WTC11 (cell line): ENCODE data around the gene FOXK1. TPM values are rescaled to one million over a fixed set of nuclear protein-coding genes. Genes with fewer than 3 reads are reported as not detected.

Experiments used
- ATAC-seq: fragments of 200-7000 bp; cut with Tn5 transposase; 2 replicates; pipeline ENCODE4 v1.10.0; 2021; ENCODE audit warnings: mild to moderate bottlenecking, moderate library complexity
- CTCF ChIA-PET: fragments of 300-600 bp; sonication (Branson Sonifier 250); formaldehyde crosslinking; loops from one replicate; lab custom pipeline; 2021; ENCODE audit warnings: antibody characterized with exemption; lab: Charles Lee
- POLR2A ChIA-PET: fragments of 350-600 bp; sonication (Branson Sonifier 250); formaldehyde crosslinking; loops from one replicate; lab custom pipeline; 2021; ENCODE audit warnings: antibody characterized with exemption; lab: Charles Lee
- DNase-seq: peaks from one replicate; pipeline ENCODE4 v3.0.0; 2021; ENCODE audit warnings: low spot score
- H3K27ac Mint-ChIP-seq: 2 replicates; pipeline ENCODE4 v1.8.0; 2021; ENCODE audit warnings: mixed read lengths
- H3K27me3 Mint-ChIP-seq: 2 replicates; pipeline ENCODE4 v1.8.0; 2021; ENCODE audit warnings: low read depth, mild to moderate bottlenecking, moderate library complexity, mixed read lengths
- H3K36me3 Mint-ChIP-seq: 2 replicates; pipeline ENCODE4 v1.8.0; 2021; ENCODE audit warnings: mixed read lengths
- H3K4me1 Mint-ChIP-seq: 2 replicates; pipeline ENCODE4 v1.8.0; 2022; ENCODE audit warnings: mixed read lengths
- H3K4me3 Mint-ChIP-seq: 2 replicates; pipeline ENCODE4 v1.8.0; 2021; ENCODE audit warnings: mild to moderate bottlenecking, moderate library complexity, mixed read lengths
- H3K9me3 Mint-ChIP-seq: 2 replicates; pipeline ENCODE4 v1.8.0; 2021; ENCODE audit warnings: mixed read lengths
- CBFB ChIP-seq: sonication (generic); formaldehyde crosslinking; IDR thresholded peaks from 2 replicates; pipeline ENCODE4 v1.8.1; 2022; ENCODE audit warnings: mild to moderate bottlenecking, low read depth, missing genetic modification reagents
- ELF4 ChIP-seq: sonication (generic); formaldehyde crosslinking; IDR thresholded peaks from 2 replicates; pipeline ENCODE4 v1.8.1; 2022; ENCODE audit warnings: low read depth, mild to moderate bottlenecking, moderate library complexity, missing genetic modification reagents
- JUN ChIP-seq: sonication (generic); formaldehyde crosslinking; IDR thresholded peaks from 2 replicates; pipeline ENCODE4 v1.8.0; 2023; ENCODE audit warnings: mild to moderate bottlenecking, missing genetic modification reagents
- MYBL2 ChIP-seq: sonication (generic); formaldehyde crosslinking; IDR thresholded peaks from 2 replicates; pipeline ENCODE4 v1.8.1; 2023; ENCODE audit warnings: mild to moderate bottlenecking, moderate library complexity, missing genetic modification reagents
- NFE2L1 ChIP-seq: sonication (generic); formaldehyde crosslinking; IDR thresholded peaks from 2 replicates; pipeline ENCODE4 v1.8.1; 2023; ENCODE audit warnings: missing genetic modification reagents
- NFYB ChIP-seq: sonication (generic); formaldehyde crosslinking; conservative IDR thresholded peaks from 2 replicates; pipeline ENCODE4 v1.8.0; 2022; ENCODE audit warnings: low read depth, missing genetic modification reagents
- NR1H2 ChIP-seq: sonication (generic); formaldehyde crosslinking; IDR thresholded peaks from 2 replicates; pipeline ENCODE4 v1.9.0; 2021; ENCODE audit warnings: mild to moderate bottlenecking, moderate library complexity, missing genetic modification reagents
- NR3C1 ChIP-seq: sonication (generic); formaldehyde crosslinking; conservative IDR thresholded peaks from 2 replicates; pipeline ENCODE4 v1.8.1; 2023; ENCODE audit warnings: low read depth, mild to moderate bottlenecking, missing genetic modification reagents
- SMAD3 ChIP-seq: sonication (generic); formaldehyde crosslinking; IDR thresholded peaks from 2 replicates; pipeline ENCODE4 v1.8.0; 2022; ENCODE audit warnings: missing genetic modification reagents, mild to moderate bottlenecking, borderline replicate concordance
- SOX15 ChIP-seq: fragments of 250-450 bp; sonication (Bioruptor Pico); IDR thresholded peaks from 2 replicates; pipeline ENCODE4 v1.9.0; 2021; ENCODE audit warnings: mild to moderate bottlenecking
- TEAD4 ChIP-seq: sonication (generic); formaldehyde crosslinking; IDR thresholded peaks from 2 replicates; pipeline ENCODE4 v1.8.0; 2022; ENCODE audit warnings: mild to moderate bottlenecking, missing genetic modification reagents
- ZNF138 ChIP-seq: sonication (generic); formaldehyde crosslinking; conservative IDR thresholded peaks from 2 replicates; pipeline ENCODE4 v1.8.1; 2022; ENCODE audit warnings: mild to moderate bottlenecking, moderate library complexity, missing genetic modification reagents
- total RNA-seq: library from RNA; stranded (reverse); gene quantifications from 3 replicates; pipeline ENCODE4 v1.2.3, GENCODE V29; 2021
- TF ChIP-seq, protein P1 (sequence below): sonication (generic); formaldehyde crosslinking; IDR thresholded peaks from 2 replicates; pipeline ENCODE4 v1.8.1; 2022; ENCODE audit warnings: low read depth, missing genetic modification reagents, borderline replicate concordance
- TF ChIP-seq, protein P2 (sequence below): sonication (generic); formaldehyde crosslinking; IDR thresholded peaks from 2 replicates; pipeline ENCODE4 v1.8.1; 2023; ENCODE audit warnings: mild to moderate bottlenecking, missing genetic modification reagents, moderate library complexity
- TF ChIP-seq, protein P3 (sequence below): sonication (generic); formaldehyde crosslinking; IDR thresholded peaks from 2 replicates; pipeline ENCODE4 v1.8.1; 2022; ENCODE audit warnings: mild to moderate bottlenecking, missing genetic modification reagents, moderate library complexity, borderline replicate concordance
- TF ChIP-seq, protein P4 (sequence below): sonication (generic); formaldehyde crosslinking; IDR thresholded peaks from 2 replicates; pipeline ENCODE4 v1.8.1; 2023; ENCODE audit warnings: mild to moderate bottlenecking, missing genetic modification reagents
- TF ChIP-seq, protein P5 (sequence below): sonication (generic); formaldehyde crosslinking; IDR thresholded peaks from 2 replicates; pipeline ENCODE4 v1.8.1; 2022; ENCODE audit warnings: low read depth, mild to moderate bottlenecking, moderate library complexity, missing genetic modification reagents, borderline replicate concordance
- TF ChIP-seq, protein P6 (sequence below): fragments of 250-450 bp; sonication (Bioruptor Pico); IDR thresholded peaks from 2 replicates; pipeline ENCODE4 v1.9.0; 2021; ENCODE audit warnings: mild to moderate bottlenecking, borderline replicate concordance
- TF ChIP-seq, protein P7 (sequence below): sonication (generic); formaldehyde crosslinking; IDR thresholded peaks from 2 replicates; pipeline ENCODE4 v1.8.1; 2022; ENCODE audit warnings: mild to moderate bottlenecking, moderate library complexity, missing genetic modification reagents

FOXK1 gene
- total RNA-seq, 1 experiment from 2014 or later, result 21.9 TPM

DNA sequence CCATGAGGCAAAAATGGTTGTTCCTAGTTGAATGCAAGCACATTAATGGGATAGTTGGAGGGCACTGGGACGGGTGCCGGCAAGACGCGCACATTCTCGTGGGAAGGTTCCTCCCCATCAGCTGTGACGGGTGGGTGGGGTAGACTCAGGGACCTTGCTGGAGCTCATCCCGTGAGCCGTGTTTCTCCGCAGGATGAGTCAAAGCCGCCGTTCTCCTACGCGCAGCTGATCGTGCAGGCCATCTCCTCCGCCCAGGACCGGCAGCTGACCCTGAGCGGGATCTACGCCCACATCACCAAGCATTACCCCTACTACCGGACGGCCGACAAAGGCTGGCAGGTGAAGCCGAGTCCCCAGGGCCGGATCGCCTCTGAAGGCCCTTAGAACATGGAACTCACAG lies 73.0 kb downstream of the FOXK1 start (continued):
- TF ChIP-seq, protein P1, sequence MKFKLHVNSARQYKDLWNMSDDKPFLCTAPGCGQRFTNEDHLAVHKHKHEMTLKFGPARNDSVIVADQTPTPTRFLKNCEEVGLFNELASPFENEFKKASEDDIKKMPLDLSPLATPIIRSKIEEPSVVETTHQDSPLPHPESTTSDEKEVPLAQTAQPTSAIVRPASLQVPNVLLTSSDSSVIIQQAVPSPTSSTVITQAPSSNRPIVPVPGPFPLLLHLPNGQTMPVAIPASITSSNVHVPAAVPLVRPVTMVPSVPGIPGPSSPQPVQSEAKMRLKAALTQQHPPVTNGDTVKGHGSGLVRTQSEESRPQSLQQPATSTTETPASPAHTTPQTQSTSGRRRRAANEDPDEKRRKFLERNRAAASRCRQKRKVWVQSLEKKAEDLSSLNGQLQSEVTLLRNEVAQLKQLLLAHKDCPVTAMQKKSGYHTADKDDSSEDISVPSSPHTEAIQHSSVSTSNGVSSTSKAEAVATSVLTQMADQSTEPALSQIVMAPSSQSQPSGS (CRISPR knock-in tag), result no peak
- TF ChIP-seq, protein P2, sequence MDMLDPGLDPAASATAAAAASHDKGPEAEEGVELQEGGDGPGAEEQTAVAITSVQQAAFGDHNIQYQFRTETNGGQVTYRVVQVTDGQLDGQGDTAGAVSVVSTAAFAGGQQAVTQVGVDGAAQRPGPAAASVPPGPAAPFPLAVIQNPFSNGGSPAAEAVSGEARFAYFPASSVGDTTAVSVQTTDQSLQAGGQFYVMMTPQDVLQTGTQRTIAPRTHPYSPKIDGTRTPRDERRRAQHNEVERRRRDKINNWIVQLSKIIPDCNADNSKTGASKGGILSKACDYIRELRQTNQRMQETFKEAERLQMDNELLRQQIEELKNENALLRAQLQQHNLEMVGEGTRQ (CRISPR knock-in tag), result no peak
- TF ChIP-seq, protein P3, sequence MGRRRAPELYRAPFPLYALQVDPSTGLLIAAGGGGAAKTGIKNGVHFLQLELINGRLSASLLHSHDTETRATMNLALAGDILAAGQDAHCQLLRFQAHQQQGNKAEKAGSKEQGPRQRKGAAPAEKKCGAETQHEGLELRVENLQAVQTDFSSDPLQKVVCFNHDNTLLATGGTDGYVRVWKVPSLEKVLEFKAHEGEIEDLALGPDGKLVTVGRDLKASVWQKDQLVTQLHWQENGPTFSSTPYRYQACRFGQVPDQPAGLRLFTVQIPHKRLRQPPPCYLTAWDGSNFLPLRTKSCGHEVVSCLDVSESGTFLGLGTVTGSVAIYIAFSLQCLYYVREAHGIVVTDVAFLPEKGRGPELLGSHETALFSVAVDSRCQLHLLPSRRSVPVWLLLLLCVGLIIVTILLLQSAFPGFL (CRISPR knock-in tag), result no peak
- TF ChIP-seq NR3C1 (CRISPR knock-in tag) (no peak), NFYB (CRISPR knock-in tag) (no peak), SOX15 (CRISPR knock-in tag) (no peak), MYBL2 (CRISPR knock-in tag) (no peak), CBFB (no peak), ELF4 (CRISPR knock-in tag) (no peak)
- TF ChIP-seq, protein P4, sequence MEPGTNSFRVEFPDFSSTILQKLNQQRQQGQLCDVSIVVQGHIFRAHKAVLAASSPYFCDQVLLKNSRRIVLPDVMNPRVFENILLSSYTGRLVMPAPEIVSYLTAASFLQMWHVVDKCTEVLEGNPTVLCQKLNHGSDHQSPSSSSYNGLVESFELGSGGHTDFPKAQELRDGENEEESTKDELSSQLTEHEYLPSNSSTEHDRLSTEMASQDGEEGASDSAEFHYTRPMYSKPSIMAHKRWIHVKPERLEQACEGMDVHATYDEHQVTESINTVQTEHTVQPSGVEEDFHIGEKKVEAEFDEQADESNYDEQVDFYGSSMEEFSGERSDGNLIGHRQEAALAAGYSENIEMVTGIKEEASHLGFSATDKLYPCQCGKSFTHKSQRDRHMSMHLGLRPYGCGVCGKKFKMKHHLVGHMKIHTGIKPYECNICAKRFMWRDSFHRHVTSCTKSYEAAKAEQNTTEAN (CRISPR knock-in tag), result no peak
- TF ChIP-seq, protein P5, sequence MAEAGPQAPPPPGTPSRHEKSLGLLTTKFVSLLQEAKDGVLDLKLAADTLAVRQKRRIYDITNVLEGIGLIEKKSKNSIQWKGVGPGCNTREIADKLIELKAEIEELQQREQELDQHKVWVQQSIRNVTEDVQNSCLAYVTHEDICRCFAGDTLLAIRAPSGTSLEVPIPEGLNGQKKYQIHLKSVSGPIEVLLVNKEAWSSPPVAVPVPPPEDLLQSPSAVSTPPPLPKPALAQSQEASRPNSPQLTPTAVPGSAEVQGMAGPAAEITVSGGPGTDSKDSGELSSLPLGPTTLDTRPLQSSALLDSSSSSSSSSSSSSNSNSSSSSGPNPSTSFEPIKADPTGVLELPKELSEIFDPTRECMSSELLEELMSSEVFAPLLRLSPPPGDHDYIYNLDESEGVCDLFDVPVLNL, result no peak

DNA sequence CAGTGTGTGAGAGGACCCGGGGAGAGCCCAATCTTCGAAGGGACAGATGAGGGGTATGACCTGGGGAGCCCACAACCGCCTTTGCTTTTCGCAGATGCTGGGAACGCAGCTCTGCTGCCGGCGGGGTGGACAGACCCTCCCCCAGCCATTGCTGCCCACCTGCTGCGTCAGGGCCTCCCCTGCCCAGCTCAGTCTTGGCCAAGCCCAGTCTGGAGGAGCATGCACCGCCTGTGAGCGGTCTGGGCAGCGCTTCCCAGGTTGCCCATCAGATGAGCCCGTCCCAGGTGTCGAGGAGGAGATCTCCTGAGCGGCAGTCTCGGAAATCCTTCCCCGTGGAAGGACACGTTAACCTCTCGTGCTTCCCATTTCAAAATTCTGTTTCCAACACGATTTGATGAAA lies 76.0 kb downstream of the FOXK1 start:
- Mint-ChIP-seq H3K27me3 (no peaks in the 10 kb centered on the region), H3K4me1 (no peaks in the 10 kb centered on the region), H3K4me3 (no peak overlapping the region), H3K9me3 (no peaks in the 10 kb centered on the region), H3K27ac (no peak overlapping the region), H3K36me3 (peaks cover 18% of the 10 kb centered on the region)
- ChIA-PET CTCF (no interaction called here), POLR2A (no interaction called here)
- DNase-seq, result no peak
- no peak for ATAC-seq
- TF ChIP-seq ZNF138, result no peak
- no peak for TF ChIP-seq TEAD4 (CRISPR knock-in tag)
- no peak for TF ChIP-seq SOX15 (CRISPR knock-in tag)
- no peak for TF ChIP-seq NFYB (CRISPR knock-in tag)
- TF ChIP-seq NR1H2, result no peak
- TF ChIP-seq, protein P6, sequence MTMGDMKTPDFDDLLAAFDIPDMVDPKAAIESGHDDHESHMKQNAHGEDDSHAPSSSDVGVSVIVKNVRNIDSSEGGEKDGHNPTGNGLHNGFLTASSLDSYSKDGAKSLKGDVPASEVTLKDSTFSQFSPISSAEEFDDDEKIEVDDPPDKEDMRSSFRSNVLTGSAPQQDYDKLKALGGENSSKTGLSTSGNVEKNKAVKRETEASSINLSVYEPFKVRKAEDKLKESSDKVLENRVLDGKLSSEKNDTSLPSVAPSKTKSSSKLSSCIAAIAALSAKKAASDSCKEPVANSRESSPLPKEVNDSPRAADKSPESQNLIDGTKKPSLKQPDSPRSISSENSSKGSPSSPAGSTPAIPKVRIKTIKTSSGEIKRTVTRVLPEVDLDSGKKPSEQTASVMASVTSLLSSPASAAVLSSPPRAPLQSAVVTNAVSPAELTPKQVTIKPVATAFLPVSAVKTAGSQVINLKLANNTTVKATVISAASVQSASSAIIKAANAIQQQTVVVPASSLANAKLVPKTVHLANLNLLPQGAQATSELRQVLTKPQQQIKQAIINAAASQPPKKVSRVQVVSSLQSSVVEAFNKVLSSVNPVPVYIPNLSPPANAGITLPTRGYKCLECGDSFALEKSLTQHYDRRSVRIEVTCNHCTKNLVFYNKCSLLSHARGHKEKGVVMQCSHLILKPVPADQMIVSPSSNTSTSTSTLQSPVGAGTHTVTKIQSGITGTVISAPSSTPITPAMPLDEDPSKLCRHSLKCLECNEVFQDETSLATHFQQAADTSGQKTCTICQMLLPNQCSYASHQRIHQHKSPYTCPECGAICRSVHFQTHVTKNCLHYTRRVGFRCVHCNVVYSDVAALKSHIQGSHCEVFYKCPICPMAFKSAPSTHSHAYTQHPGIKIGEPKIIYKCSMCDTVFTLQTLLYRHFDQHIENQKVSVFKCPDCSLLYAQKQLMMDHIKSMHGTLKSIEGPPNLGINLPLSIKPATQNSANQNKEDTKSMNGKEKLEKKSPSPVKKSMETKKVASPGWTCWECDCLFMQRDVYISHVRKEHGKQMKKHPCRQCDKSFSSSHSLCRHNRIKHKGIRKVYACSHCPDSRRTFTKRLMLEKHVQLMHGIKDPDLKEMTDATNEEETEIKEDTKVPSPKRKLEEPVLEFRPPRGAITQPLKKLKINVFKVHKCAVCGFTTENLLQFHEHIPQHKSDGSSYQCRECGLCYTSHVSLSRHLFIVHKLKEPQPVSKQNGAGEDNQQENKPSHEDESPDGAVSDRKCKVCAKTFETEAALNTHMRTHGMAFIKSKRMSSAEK (CRISPR knock-in tag), result no peak
- no peak for TF ChIP-seq NFE2L1 (CRISPR knock-in tag)
- TF ChIP-seq SMAD3 (CRISPR knock-in tag), result no peak
- TF ChIP-seq, protein P7, sequence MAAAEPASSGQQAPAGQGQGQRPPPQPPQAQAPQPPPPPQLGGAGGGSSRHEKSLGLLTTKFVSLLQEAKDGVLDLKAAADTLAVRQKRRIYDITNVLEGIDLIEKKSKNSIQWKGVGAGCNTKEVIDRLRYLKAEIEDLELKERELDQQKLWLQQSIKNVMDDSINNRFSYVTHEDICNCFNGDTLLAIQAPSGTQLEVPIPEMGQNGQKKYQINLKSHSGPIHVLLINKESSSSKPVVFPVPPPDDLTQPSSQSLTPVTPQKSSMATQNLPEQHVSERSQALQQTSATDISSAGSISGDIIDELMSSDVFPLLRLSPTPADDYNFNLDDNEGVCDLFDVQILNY (CRISPR knock-in tag), result no peak
- TF ChIP-seq, protein P1 (CRISPR knock-in tag), result no peak
- TF ChIP-seq JUN, result no peak
